Breast epithelium (tissue), 4 donors: ENCODE measurements around the gene NRF1. TPM values are rescaled to one million over a fixed set of nuclear protein-coding genes. Genes with fewer than 3 reads are reported as not detected.

Experiments
- DNase-seq, 2 donors: peaks; one replicate each; pipeline ENCODE4 v3.0.0-alpha.2; 2019; ENCODE audit warnings: low spot score in 2 of 2
- H3K27ac ChIP-seq, 2 donors: fragments of 200-600 bp; sonication (generic) in 1 of 2; one replicate each; pipeline ENCODE4 v1.5.1; 2016 to 2019; ENCODE audit warnings: mild to moderate bottlenecking in 1 of 2
- H3K27me3 ChIP-seq, 2 donors: fragments of 200-600 bp; sonication (generic) in 1 of 2; one replicate each; pipeline versions ENCODE4 v1.5.1 to v1.6.0; 2017 to 2019; ENCODE audit warnings: control low read depth in 1 of 2, mild to moderate bottlenecking in 1 of 2
- H3K36me3 ChIP-seq: fragments of 200-600 bp; one replicate; pipeline ENCODE4 v1.5.1; 2019
- H3K4me1 ChIP-seq, 2 donors: fragments of 200-600 bp; sonication (generic); one replicate each; pipeline ENCODE4 v1.5.1; 2016 to 2019; ENCODE audit warnings: control low read depth in 1 of 2
- H3K4me3 ChIP-seq, 3 donors: fragments of 200-600 bp; sonication (generic); 1 replicate in 2 of 3; 2 replicates in 1 of 3; pipeline ENCODE4 v1.5.1; 2016 to 2019; ENCODE audit warnings: mild to moderate bottlenecking in 3 of 3, moderate library complexity in 2 of 3
- H3K9me3 ChIP-seq, 2 donors: fragments of 200-600 bp; sonication (generic) in 1 of 2; one replicate each; pipeline ENCODE4 v1.5.1; 2016 to 2019; ENCODE audit warnings: control low read depth in 1 of 2
- POLR2A ChIP-seq: fragments of 450-650 bp; IDR thresholded peaks from one replicate; pipeline ENCODE4 v1.6.1; 2016; ENCODE audit warnings: antibody characterized with exemption, mild to moderate bottlenecking, moderate library complexity
- POLR2AphosphoS5 ChIP-seq, 3 donors: sonication (generic); formaldehyde crosslinking; IDR thresholded peaks; one replicate each; pipeline ENCODE4 v1.6.1; 2017; ENCODE audit warnings: antibody characterized with exemption in 3 of 3
- intact Hi-C: fragments of 100-400 bp; cut with DNase I; formaldehyde crosslinking; loops from one replicate; pipeline ENCODE4 v1.15.1; 2023; ENCODE audit warnings: low total_unique reads
- total RNA-seq, 3 donors: library from RNA; depleted of rRNA; stranded (reverse); fragments of >200 nt; gene quantifications; one replicate each; pipeline ENCODE4 v1.1.0, GENCODE V29; 2016
- TF ChIP-seq, protein P1 (sequence below), 3 donors: fragments of 450-650 bp; IDR thresholded peaks; one replicate each; pipeline ENCODE4 v1.5.1; 2016 to 2017; ENCODE audit warnings: antibody characterized with exemption in 3 of 3, mild to moderate bottlenecking in 3 of 3, moderate library complexity in 3 of 3

The NRF1 gene
- total RNA-seq, 3 donors from 2014 or later, result 24.5 to 29.2 (median 27.2) TPM

DNA sequence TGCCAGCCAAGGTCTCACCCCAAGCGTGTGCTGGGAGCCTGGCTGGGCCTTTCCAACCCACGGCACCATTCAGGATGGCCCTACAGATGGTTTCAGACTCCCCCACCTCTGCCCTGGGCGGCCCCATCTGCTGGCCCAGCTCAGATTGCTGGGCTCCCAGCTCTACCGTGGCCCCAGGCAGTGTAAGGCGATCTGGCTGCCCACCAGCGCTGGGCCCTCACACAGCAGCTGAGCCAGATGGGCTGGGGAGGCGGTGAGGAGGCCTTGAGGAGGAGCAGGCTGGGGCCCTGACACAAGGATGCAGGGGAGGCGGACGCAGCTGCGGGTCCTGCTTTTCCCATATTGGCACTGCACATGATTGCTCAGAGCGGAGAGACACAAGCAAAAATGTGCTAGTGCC is 162.8 kb downstream of the NRF1 start:
- H3K9me3 ChIP-seq, result no peaks in the 10 kb centered on the region
- no peak overlapping the region for H3K4me3 ChIP-seq
- H3K4me1 ChIP-seq, result peaks cover 0 to 2% of the 10 kb centered on the region in 2 donors
- H3K36me3 ChIP-seq, result no peaks in the 10 kb centered on the region
- no peak overlapping the region for H3K27ac ChIP-seq
- DNase-seq, result no peak
- TF ChIP-seq POLR2A (no peak), POLR2AphosphoS5 (IDR thresholded peaks at IDR 0.05) (no peak)
- TF ChIP-seq, protein P1, sequence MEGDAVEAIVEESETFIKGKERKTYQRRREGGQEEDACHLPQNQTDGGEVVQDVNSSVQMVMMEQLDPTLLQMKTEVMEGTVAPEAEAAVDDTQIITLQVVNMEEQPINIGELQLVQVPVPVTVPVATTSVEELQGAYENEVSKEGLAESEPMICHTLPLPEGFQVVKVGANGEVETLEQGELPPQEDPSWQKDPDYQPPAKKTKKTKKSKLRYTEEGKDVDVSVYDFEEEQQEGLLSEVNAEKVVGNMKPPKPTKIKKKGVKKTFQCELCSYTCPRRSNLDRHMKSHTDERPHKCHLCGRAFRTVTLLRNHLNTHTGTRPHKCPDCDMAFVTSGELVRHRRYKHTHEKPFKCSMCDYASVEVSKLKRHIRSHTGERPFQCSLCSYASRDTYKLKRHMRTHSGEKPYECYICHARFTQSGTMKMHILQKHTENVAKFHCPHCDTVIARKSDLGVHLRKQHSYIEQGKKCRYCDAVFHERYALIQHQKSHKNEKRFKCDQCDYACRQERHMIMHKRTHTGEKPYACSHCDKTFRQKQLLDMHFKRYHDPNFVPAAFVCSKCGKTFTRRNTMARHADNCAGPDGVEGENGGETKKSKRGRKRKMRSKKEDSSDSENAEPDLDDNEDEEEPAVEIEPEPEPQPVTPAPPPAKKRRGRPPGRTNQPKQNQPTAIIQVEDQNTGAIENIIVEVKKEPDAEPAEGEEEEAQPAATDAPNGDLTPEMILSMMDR (IDR thresholded peaks at IDR 0.05), result no peak
- peaks cover 3 to 19% of the 10 kb centered on the region in 2 donors for H3K27me3 ChIP-seq
- intact Hi-C loops, result no loop called here

DNA sequence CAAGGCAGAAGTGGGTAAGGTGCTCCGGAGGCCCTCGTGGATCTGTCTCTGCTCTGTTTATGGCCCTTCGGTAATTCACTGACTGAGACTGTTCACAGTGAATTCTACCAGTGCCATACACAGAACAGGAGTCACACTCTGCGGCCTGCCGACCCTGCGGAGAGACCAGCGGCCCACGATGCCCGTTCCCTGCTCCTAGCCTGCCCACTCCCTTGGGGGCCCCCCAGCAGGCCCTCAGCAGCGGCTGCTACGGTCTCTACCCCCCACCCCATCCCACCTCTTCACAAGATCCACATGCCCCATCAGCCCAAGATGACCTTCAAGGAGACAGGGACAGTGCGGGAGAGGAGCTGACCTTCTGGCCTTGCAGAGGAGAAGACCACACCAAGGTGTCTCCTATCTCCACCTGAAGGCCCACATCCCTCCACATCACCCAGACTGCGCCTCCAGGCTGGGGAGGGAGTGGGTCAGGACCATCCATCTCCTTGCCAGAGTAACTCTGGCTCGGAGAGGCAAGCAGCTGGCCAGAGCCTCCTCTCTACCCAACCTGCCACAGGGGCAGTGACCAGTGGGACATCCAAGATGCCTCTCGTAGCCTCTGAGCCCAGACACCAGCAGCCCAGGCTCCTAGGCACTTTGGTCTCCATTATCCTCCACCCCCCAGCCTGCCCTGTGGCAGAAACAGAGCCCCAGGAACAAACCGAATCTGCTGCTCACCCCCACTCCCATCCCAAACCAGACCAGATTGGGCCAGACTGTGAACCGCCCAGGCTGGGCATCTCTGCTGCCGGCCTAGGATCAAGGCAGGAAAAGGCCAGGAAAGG is 163.6 kb downstream of the NRF1 start:
- H3K27me3 ChIP-seq, result peaks cover 6 to 27% of the 10 kb centered on the region in 2 donors
- no peak overlapping the region for H3K4me3 ChIP-seq
- peaks cover 0 to 3% of the 10 kb centered on the region in 2 donors for H3K4me1 ChIP-seq
- intact Hi-C loops, result no loop called here
- no peaks in the 10 kb centered on the region for H3K9me3 ChIP-seq
- TF ChIP-seq, protein P1 (IDR thresholded peaks at IDR 0.05), result no peak
- no peak for DNase-seq
- H3K36me3 ChIP-seq, result no peaks in the 10 kb centered on the region
- no peak overlapping the region for H3K27ac ChIP-seq

DNA sequence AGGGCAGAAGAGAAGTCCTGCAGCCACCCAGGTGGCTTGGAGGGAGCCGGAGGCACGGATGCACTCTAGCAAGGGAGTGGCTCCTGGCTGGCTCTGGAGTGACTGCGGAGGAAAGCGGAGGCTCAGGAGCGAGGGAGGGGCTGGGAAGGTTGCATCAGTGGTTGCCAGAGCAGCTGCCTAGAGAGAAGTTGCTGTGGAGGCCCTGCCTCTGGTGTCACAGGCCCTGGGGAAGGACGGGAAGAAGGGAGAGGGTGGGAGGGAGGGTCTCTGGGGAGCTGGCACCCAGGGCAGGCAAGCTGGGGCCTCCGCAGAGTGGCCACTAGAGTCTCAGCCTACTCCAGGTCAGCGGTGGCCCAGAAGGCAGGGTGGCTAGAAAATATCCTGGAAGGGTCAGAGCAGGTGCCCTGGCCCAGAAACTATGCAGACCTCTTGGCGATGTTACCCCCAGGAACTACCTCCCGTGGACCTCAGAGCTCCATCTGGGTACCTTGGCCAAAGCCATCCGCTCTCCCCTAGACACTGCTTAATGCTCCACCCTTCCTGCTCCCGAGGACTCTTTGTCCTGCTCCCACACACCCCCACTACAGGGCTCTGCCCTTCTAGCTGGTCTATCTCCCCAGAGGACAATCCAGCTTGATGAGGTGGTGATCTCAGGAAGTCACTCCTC is 164.3 kb downstream of the NRF1 start:
- intact Hi-C loops, result no loop called here
- no peak overlapping the region for H3K27ac ChIP-seq
- H3K4me3 ChIP-seq, result no peak overlapping the region
- H3K9me3 ChIP-seq, result no peaks in the 10 kb centered on the region
- no peaks in the 10 kb centered on the region for H3K36me3 ChIP-seq
- TF ChIP-seq POLR2AphosphoS5 (IDR thresholded peaks at IDR 0.05) (no peak), POLR2A (no peak)
- TF ChIP-seq, protein P1 (IDR thresholded peaks at IDR 0.05), result no peak
- H3K27me3 ChIP-seq, result peaks cover 6 to 33% of the 10 kb centered on the region in 2 donors
- H3K4me1 ChIP-seq, result peaks cover under 1 to 3% of the 10 kb centered on the region in 2 donors
- DNase-seq, result no peak

DNA sequence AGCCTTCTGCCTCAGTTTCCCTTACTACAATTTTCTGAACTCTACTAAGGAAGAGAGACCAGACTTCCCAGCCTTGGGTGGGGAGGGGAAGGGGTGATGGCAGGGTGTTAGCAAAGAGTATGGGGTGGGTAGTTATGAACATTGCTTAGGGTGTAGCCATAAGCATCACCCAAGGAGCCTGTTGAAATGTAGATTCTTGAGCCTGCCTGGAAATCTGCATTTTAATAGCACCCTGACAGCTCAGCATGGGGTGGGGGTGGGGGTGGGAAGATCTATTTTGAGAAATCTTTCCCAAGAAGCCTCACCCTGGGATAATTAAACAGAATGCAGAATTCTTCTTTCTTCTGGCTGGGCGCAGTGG is 164.8 kb downstream of the NRF1 start:
- Histone ChIP-seq H3K4me3 (no peak overlapping the region), H3K27ac (no peak overlapping the region)
- intact Hi-C loops, result no loop called here

More for the DNA sequence above, 164.8 kb downstream of the NRF1 start:
- Histone ChIP-seq H3K36me3 (no peaks in the 10 kb centered on the region), H3K27me3 (peaks cover 6 to 38% of the 10 kb centered on the region in 2 donors), H3K4me1 (peaks cover 3 to 5% of the 10 kb centered on the region in 2 donors), H3K9me3 (no peaks in the 10 kb centered on the region)
- no peak for DNase-seq
- TF ChIP-seq, protein P1 (IDR thresholded peaks at IDR 0.05), result no peak
- TF ChIP-seq POLR2A (no peak), POLR2AphosphoS5 (IDR thresholded peaks at IDR 0.05) (no peak)
